HUES6 (cell line): Measurements from ENCODE around the gene VRTN.
"Not testable (repeated sequence)": the region's sequence is repeated elsewhere in the genome, so short reads cannot be mapped to it uniquely, and the experiment has no call there.

ENCODE experiments used
- H3K27ac ChIP-seq: 2 replicates; pipeline ENCODE4 v1.7.0; 2013; ENCODE audit warnings: low read depth, mild to moderate bottlenecking, low read length, inconsistent platforms
- H3K27me3 ChIP-seq: 2 replicates; pipeline ENCODE4 v1.6.1; 2013; ENCODE audit warnings: low read length; ENCODE audit not compliant: control insufficient read depth, insufficient read depth
- H3K36me3 ChIP-seq: 2 replicates; pipeline ENCODE4 v1.6.1; 2013; ENCODE audit warnings: low read length; ENCODE audit not compliant: control insufficient read depth, insufficient read depth
- H3K4me1 ChIP-seq: 2 replicates; pipeline ENCODE4 v1.6.1; 2013; ENCODE audit warnings: low read length; ENCODE audit not compliant: control insufficient read depth, insufficient read depth
- H3K4me3 ChIP-seq: 2 replicates; pipeline ENCODE4 v1.5.1; 2013; ENCODE audit warnings: low read depth, low read length
- H3K9ac ChIP-seq: one replicate; pipeline ENCODE4 v1.6.1; 2013; ENCODE audit warnings: mild to moderate bottlenecking, low read length
- H3K9me3 ChIP-seq: 2 replicates; pipeline ENCODE4 v1.6.1; 2013; ENCODE audit warnings: low read depth, low read length; ENCODE audit not compliant: control insufficient read depth, insufficient read depth

VRTN gene

DNA sequence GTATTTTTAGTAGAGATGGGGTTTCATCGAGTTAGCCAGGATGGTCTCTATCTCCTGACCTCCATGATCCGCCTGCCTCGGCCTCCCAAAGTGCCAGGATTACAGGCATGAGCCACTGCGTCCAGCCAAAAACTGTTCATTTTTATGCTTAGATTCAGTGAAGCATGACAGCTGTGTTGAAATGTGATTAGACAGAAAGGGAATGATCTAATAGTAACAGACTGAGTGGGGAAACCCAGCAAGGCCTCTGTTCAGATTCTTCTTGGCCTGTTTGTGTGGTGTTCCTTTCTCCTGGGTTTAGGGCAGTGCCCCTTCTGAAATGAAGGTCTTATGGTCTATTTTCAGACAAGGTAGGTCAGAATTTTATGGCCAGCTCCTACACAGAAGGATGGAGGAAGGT lies 33.7 kb upstream of the VRTN start:
- no peaks in the 10 kb centered on the region for H3K4me1 ChIP-seq
- no peak overlapping the region for H3K4me3 ChIP-seq
- H3K36me3 ChIP-seq, result no peaks in the 10 kb centered on the region
- H3K9me3 ChIP-seq, result no peaks in the 10 kb centered on the region
- H3K9ac ChIP-seq, result no peak overlapping the region
- no peak overlapping the region for H3K27ac ChIP-seq
- H3K27me3 ChIP-seq, result no peaks in the 10 kb centered on the region

DNA sequence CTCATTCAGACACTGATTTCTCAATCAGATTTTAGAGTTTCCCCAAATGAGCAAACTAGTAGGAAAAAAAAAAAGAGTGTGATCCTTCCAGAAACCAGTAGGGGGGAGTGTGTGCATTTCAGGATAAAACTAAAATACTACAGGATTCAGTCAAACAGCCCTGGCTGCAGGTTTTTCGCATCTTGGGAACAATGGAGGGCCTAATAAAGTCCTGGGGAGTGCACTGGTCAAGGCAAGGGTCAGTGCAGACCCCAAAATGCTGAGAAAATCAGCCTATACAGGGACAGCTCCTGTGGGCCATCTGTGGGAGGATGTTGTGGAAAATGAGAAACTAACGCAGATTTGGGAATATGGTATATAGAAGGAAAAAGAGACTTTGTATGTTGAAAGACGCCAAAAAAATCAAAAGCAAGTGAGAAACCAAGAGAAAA lies 23.3 kb upstream of the VRTN start:
- no peaks in the 10 kb centered on the region for H3K27me3 ChIP-seq
- no peaks in the 10 kb centered on the region for H3K9me3 ChIP-seq
- peak overlapping the region; percentile 59 for H3K9ac ChIP-seq
- no peaks in the 10 kb centered on the region for H3K36me3 ChIP-seq
- peaks cover 29% of the 10 kb centered on the region for H3K4me1 ChIP-seq
- peak overlapping the region; percentile 96 for H3K27ac ChIP-seq
- H3K4me3 ChIP-seq, result no peak overlapping the region

DNA sequence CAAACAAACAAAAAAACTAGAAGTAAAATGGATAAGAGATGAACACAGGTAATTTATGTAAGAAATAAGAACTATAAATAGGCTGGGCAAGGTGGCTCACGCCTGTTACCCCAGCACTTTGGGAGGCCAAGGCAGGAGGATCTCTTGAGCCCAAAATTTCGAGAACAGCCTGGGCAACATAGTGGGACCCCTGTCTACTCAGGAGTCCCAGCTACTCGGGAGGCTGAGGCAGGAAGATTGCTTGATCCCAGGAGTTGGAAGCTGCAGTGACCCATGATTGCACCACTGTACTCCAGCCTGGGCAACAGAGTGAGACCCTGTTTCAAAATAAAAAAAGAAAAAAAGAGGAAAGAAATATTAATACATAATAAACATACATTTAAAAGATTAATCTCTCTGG lies 22.8 kb upstream of the VRTN start:
- Histone ChIP-seq H3K4me1 (peaks cover 29% of the 10 kb centered on the region), H3K27me3 (no peaks in the 10 kb centered on the region), H3K9ac (peak overlapping the region; percentile 85), H3K36me3 (no peaks in the 10 kb centered on the region), H3K27ac (peak overlapping the region; percentile 96), H3K4me3 (no peak overlapping the region; the same call in 1 of the 2 replicates), H3K9me3 (no peaks in the 10 kb centered on the region)

DNA sequence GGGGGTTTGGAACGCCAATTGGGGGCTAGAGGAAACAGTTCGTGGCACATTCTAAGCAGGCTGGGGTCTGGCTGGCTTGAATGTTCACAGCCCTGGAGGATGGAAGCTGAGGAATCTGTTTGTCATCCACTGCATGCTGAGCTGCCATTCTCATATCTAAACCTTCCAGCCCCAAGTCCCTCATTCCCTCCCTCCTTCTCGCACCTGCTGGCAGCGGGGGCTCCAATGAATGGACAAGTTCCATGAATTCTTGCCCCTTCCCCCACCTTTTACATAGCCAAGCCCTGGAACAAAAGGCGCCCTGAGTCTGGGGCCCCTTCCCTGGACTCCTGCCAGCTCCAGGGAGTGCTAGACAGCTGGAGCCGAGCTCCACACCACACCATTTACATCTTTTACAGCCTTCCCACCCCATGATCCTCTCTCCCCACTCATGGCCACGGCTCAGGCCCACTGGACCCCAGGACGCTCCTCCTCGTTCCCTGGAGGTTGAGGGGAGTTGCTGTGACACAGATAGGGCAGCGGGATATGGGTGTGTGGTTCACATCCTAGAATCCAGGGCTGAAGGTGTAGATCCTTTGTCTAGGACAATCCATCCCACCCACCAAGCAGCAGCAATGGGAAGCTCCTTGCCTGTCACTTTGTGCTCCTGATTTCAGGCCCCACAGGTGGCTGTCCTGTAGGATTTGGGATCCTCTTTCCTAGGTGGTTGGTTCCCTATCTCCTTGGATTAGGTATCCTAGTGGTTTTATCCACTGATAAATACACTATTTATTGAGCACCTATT lies 21.7 kb upstream of the VRTN start:
- Histone ChIP-seq H3K9ac (peak overlapping the region; percentile 85), H3K27ac (peak overlapping the region; percentile 96), H3K4me3 (peak overlapping the region; percentile 31), H3K27me3 (no peaks in the 10 kb centered on the region), H3K9me3 (no peaks in the 10 kb centered on the region), H3K4me1 (peaks cover 29% of the 10 kb centered on the region), H3K36me3 (no peaks in the 10 kb centered on the region)

DNA sequence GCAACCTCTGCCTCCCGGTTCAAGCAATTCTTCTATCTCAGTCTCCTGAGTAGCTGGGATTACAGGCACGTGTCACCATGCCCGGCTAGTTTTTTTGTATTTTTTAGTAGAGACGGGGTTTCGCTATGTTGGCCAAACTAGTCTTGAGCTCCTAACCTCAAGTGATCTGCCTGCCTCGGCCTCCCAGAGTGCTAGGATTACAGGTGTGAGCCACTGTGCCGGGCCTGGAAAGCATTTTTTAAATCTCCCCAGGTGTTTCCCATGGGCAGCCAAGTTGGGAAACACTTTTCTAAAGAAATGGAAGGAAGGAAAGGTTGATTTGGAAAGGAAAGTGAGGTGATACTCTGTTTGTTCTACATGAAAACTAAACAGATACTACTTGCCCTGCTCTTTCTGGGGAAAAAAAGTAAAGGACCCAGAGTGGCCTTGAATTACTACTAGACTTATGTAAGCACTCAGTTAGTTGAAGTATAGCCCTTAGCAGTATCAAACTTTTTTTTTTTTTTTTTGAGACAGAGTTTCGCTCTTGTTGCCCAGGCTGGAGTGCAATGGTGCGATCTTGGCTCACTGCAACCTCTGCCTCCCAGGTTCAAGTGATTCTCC lies 18.2 kb upstream of the VRTN start:
- not testable (repeated sequence) for H3K27ac ChIP-seq, H3K4me3 ChIP-seq, H3K9ac ChIP-seq, H3K36me3 ChIP-seq, H3K27me3 ChIP-seq, H3K9me3 ChIP-seq
- H3K4me1 ChIP-seq, result peaks cover 28% of the 10 kb centered on the region

DNA sequence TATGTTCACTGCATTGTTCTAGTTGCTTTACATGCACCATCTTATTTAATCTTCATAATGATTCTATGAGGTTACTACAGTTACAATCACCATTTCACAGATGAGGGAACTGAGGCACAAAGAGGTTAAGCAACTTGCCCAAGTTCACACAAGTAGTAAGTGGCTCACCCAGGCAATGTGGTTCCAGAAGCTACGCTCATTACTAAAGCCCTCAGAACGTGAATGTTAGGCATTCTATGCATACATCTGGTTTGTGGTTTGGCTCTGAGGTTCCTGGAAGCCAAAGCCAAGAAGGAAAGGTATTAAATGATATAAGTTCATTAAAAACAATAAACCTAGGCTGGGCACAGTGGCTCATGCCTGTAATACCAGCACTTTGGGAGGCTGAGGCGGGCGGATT lies 14.4 kb upstream of the VRTN start:
- Histone ChIP-seq H3K4me1 (peaks cover 5% of the 10 kb centered on the region; the same call in 1 of the 2 replicates), H3K9ac (no peak overlapping the region), H3K4me3 (no peak overlapping the region), H3K36me3 (no peaks in the 10 kb centered on the region), H3K9me3 (no peaks in the 10 kb centered on the region), H3K27ac (no peak overlapping the region), H3K27me3 (no peaks in the 10 kb centered on the region)

DNA sequence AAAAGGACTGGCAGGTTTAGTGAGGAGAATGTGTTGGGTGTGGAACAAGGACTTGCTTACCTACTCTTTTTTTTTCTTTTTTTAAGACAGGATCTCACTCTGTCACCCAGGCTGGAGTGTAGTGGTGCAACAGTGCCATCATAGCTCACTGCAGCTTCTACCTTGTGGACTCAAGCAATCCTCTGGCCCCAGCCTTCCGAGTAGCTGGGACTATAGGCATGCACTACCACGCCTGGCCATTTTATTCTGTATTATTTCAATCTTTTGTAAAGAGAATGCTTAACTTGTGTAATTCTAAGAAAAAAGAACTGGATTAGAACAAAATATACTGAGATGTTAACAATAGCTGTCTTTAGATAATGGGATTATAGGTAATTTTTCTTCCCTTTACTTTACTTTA lies 1.9 kb upstream of the VRTN start:
- H3K9ac ChIP-seq, result no peak overlapping the region
- peaks cover 29% of the 10 kb centered on the region for H3K4me1 ChIP-seq
- H3K27me3 ChIP-seq, result no peaks in the 10 kb centered on the region
- no peaks in the 10 kb centered on the region for H3K9me3 ChIP-seq
- H3K36me3 ChIP-seq, result peaks cover 3% of the 10 kb centered on the region; the same call in 1 of the 2 replicates
- H3K4me3 ChIP-seq, result 0 out of 2 replicates have a peak overlapping the region, but pooled peaks have one; percentile 83
- peak overlapping the region; percentile 0; the same call in 1 of the 2 replicates for H3K27ac ChIP-seq

DNA sequence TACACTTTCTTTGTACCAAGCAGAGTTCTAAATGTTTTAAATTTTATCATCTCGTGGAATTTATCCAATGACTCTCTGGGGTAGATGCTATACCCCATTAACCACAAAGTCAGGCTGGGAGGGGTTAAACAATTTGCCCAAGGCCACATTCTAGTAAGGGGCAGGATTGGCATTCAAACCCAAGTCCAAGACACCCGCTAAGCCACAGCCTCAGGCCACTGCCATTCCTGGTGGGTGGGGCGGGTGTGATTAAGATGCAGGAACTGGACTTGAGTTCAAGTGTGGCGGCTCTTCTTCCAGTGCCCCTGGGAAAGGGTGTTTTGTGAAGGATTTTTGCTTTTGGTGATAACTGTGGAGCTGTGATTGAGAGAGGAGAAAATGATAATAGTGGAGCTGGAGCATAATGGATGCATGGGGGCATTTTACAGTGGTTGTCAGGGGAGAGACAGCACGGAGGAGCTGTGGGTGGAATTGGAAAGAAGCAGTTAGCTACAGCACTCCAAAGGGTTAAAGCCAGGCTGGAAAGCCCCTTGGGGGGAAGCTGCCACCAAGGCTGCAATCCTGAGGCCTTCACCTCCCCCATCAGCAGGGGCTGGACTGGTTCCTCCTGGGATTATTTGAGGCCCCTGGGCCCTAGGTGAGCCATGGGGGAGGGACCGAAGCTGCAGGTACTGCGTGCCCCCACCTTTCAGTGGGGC lies 1.0 kb upstream of the VRTN start:
- no peaks in the 10 kb centered on the region for H3K9me3 ChIP-seq
- peaks cover 29% of the 10 kb centered on the region for H3K4me1 ChIP-seq
- no peaks in the 10 kb centered on the region for H3K27me3 ChIP-seq
- H3K9ac ChIP-seq, result peak overlapping the region; percentile 99
- peaks cover 3% of the 10 kb centered on the region; the same call in 1 of the 2 replicates for H3K36me3 ChIP-seq
- H3K27ac ChIP-seq, result peak overlapping the region; percentile 99
- H3K4me3 ChIP-seq, result peak overlapping the region; percentile 83

DNA sequence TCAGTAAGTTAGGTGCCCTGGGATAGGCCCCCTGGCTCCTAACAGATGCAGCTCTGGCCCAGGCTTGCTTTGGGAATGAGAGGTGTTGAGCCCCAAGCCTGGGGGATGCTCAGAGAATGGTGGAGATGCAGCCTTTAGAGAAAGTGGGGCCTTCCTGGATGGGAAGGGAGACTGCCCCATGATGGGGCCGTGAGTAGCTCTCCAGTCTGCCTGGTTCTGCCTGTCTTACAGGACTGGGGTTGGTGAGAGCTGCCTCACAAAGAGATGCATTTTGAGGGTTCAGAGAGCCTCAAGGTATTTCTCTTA lies 523 bp upstream of the VRTN start:
- Histone ChIP-seq H3K27ac (peak overlapping the region; percentile 99), H3K9ac (peak overlapping the region; percentile 99), H3K36me3 (peaks cover 8% of the 10 kb centered on the region; the same call in 1 of the 2 replicates), H3K4me1 (peaks cover 33% of the 10 kb centered on the region), H3K27me3 (no peaks in the 10 kb centered on the region), H3K9me3 (no peaks in the 10 kb centered on the region), H3K4me3 (peak overlapping the region; percentile 83)

DNA sequence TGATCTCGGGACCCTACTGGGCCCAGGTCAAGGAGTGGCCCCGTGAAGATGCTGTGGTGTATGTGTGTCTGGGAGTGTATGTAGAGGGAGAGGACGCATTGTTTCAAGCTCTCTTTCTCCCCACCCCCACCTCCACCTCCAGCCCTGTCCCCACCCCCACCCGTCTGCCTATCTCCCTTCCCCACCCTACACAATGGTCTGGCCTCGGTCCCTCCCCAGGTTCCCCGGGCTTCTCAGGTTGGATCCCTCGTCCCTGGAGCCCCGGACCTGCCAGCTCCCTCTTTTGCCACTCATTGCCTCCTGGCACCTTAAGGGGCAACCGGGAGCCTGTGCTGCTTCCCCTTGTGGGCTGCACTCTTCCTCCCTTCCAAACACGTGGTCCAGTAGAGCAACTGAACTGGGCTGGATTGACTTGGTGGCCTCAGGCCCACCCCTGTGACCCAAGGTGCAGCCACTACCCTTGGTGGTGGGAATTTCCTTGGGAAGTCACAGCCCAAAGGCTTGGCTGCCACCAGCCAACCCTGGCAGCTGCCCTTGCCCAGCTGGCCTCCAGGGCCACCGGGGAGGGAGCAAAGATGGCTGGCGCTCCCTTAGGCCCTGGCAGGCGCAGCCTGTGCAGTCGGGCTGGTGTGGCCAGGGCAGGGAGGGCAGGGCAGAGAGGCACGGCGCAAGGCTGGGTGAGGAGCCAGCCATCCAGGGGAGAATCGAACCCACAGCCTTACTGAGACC lies 628 bp downstream of the VRTN start:
- H3K9ac ChIP-seq, result peak overlapping the region; percentile 99

More for the DNA sequence above, 628 bp downstream of the VRTN start:
- no peaks in the 10 kb centered on the region for H3K27me3 ChIP-seq
- no peaks in the 10 kb centered on the region for H3K9me3 ChIP-seq
- peak overlapping the region; percentile 83 for H3K4me3 ChIP-seq
- peaks cover 39% of the 10 kb centered on the region for H3K4me1 ChIP-seq
- peaks cover 14% of the 10 kb centered on the region for H3K36me3 ChIP-seq
- peak overlapping the region; percentile 99 for H3K27ac ChIP-seq
